Choroid plexus epithelial cell (primary cell): Measurements from ENCODE around the gene ALOX5.
"Not testable (repeated sequence)": the region's sequence is repeated elsewhere in the genome, so short reads cannot be mapped to it uniquely, and the experiment has no call there.

ENCODE experiments used
- DNase-seq: peaks from one replicate; pipeline ENCODE4 v3.0.0-alpha.2; 2010; ENCODE audit warnings: low read depth
- H3K4me3 ChIP-seq: 2 replicates; pipeline ENCODE4 v1.5.1; 2011; ENCODE audit warnings: low read depth, mild to moderate bottlenecking, control low read depth, low read length, moderate library complexity
- CTCF ChIP-seq: conservative IDR thresholded peaks from 2 replicates; pipeline ENCODE4 v1.5.1; 2011; ENCODE audit warnings: low read depth, mild to moderate bottlenecking, control low read depth, inconsistent platforms, low read length, moderate library complexity

ALOX5 gene

GRCh38 chr10:45476559-45476958 is 102.5 kb downstream of the ALOX5 start:
- DNase-seq, result no peak
- no peak for TF ChIP-seq CTCF
- no peak overlapping the region for H3K4me3 ChIP-seq

DNA sequence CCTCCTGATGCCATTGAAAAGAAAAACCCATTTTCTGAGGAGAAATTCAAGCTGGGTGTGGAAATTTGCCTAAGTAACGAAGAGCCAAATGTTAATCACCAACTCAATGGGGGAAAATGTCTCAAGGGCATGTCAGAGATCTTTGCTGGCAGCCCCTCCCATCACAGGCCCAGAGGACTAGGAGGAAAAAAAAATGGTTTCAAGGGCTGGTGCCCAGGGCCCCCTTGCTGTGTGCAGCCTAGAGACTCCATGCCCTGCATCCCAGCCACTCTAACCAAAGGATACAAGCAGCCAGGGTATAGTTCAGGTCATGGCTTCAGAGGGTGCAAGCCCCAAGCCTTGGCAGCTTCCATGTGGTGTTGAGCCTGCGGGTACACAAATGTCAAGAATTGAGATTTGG is 106.3 kb downstream of the ALOX5 start:
- TF ChIP-seq CTCF, result no peak
- no peak overlapping the region for H3K4me3 ChIP-seq
- DNase-seq, result no peak

DNA sequence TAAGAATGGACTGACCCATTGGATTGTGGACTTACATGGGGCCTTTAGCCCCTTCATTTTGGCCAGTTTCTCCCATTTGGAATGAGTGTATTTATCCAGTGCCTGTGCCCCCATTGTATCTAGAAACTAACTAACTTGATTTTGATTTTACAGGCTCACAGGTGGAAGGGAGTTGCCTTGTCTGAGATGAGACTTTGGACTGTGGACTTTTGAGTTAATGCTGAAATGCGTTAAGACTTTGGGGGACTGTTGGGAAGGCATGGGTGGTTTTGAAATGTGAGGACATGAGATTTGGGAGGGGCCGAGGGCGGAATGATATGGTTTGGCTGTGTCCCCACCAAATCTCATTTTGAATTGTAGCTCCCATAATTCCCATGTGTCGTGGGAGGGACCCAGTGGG is 107.1 kb downstream of the ALOX5 start:
- H3K4me3 ChIP-seq, DNase-seq: not testable (repeated sequence)

DNA sequence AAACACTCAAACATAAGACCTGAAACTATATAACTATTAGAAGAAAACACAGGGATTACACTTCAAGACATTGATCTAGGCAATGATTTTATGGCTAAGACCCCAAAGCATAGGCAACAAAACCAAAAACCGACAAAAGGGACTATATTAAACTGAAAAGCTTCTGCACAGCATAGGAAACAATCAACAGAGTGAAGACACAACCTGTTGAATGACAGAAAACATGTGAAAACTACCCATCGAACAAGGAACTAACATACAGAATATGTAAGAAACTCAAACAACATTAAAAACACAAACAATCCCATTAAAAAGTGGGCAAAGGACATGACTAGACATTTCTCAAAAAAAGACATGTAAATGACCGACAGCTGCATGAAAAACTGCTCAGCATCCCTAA is 109.0 kb downstream of the ALOX5 start:
- TF ChIP-seq CTCF, result no peak
- H3K4me3 ChIP-seq, result no peak overlapping the region
- DNase-seq, result no peak

GRCh38 chr10:45487735-45488134 is 113.7 kb downstream of the ALOX5 start:
- DNase-seq, result no peak
- no peak for TF ChIP-seq CTCF
- H3K4me3 ChIP-seq, result no peak overlapping the region

DNA sequence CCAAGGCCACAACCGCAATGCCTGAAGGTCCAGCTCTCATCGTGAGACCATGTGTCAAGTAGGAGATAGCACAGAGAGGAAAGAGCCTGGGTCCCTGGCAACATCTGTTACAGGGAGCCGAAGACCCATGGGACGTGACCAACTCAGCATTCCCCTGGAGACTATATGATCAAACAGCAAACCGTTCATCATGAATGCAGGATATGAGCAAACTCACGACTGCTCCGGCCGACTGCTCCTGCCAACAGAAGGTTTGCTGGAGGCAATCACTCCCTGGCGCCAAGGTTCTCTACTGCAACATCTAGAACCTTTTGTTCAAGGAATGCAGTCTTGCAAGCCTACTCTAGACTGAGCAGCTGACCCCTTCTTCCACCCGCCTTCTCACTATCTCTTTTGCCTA is 114.3 kb downstream of the ALOX5 start:
- no peak overlapping the region for H3K4me3 ChIP-seq
- DNase-seq, result no peak
- TF ChIP-seq CTCF, result no peak

DNA sequence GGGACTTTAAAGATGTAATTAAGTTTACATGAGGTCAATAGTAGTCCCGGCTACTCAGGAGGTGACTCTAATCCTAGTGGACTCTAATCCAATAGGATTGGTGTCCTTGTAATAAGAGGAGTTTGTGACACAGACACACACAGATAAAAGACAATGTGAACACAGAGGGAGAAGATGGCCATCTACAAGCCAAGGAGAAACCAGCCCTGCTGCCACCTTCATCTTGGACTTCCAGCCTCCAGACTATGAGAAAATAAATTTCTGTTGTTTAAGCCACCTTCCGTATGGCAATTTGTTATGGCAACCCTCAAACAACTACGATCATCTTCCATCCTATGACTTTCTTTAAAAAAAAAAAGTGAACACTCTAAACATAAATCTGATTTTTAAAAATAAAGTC is 116.3 kb downstream of the ALOX5 start:
- no peak for TF ChIP-seq CTCF
- no peak overlapping the region for H3K4me3 ChIP-seq
- DNase-seq, result no peak

- DNase-seq, result peak; percentile 14
- TF ChIP-seq CTCF, result no peak
- no peak overlapping the region for H3K4me3 ChIP-seq
These were observed 117.0 kb downstream of the ALOX5 start for GRCh38 chr10:45491061-45491460.
